CD14-positive monocyte (primary cell): ENCODE measurements around the gene PELO. TPM values are rescaled to one million over a fixed set of nuclear protein-coding genes. Genes with fewer than 3 reads are reported as not detected.

Source experiments
- DNase-seq, 3 donors: peaks; one replicate each; pipeline ENCODE4 v3.0.0-alpha.2; 2011 to 2022
- H2AFZ ChIP-seq: 2 replicates; pipeline ENCODE4 v1.6.0; 2012; ENCODE audit warnings: mild to moderate bottlenecking, low read depth, low read length, inconsistent platforms; ENCODE audit not compliant: insufficient read depth, poor library complexity, severe bottlenecking
- H3K27ac ChIP-seq, 2 donors: 1 replicate in 1 of 2; 2 replicates in 1 of 2; pipeline ENCODE4 v1.5.1; 2012 to 2013; ENCODE audit warnings: low read length in 2 of 2, control low read depth in 1 of 2, inconsistent platforms in 1 of 2, low read depth in 1 of 2, mild to moderate bottlenecking in 1 of 2
- H3K27me3 ChIP-seq, 2 donors: one replicate each; pipeline versions ENCODE4 v1.6.0 to v1.6.1; 2011 to 2013; ENCODE audit warnings: low read length in 2 of 2; ENCODE audit not compliant: control insufficient read depth in 2 of 2, insufficient read depth in 2 of 2
- H3K36me3 ChIP-seq, 2 donors: replicated peaks in 1 of 2; 1 replicate in 1 of 2; 2 replicates in 1 of 2; pipeline versions ENCODE4 v1.5.1 to v1.6.1; 2012 to 2013; ENCODE audit warnings: low read length in 2 of 2, control low read depth in 1 of 2, inconsistent platforms in 1 of 2, mild to moderate bottlenecking in 1 of 2; ENCODE audit not compliant: insufficient read depth in 2 of 2, control insufficient read depth in 1 of 2
- H3K4me1 ChIP-seq, 2 donors: 1 replicate in 1 of 2; 2 replicates in 1 of 2; pipeline versions ENCODE4 v1.5.1 to v1.6.1; 2012 to 2013; ENCODE audit warnings: low read length in 2 of 2, control low read depth in 1 of 2, inconsistent platforms in 1 of 2, mild to moderate bottlenecking in 1 of 2, moderate library complexity in 1 of 2; ENCODE audit not compliant: insufficient read depth in 2 of 2, control insufficient read depth in 1 of 2
- H3K4me2 ChIP-seq: replicated peaks from 2 replicates; pipeline ENCODE3; 2012; ENCODE audit warnings: low read length, moderate library complexity, mild to moderate bottlenecking; ENCODE audit not compliant: poor library complexity, severe bottlenecking; ENCODE audit errors: extremely low read depth
- H3K4me3 ChIP-seq, 3 experiments: fragments of 200-600 bp in 1 of 3; sonication (generic) in 1 of 3; replicated peaks in 1 of 3; 1 replicate in 2 of 3; 2 replicates in 1 of 3; pipeline ENCODE4 v1.5.1; 2011 to 2013; ENCODE audit warnings: low read length in 3 of 3, mild to moderate bottlenecking in 3 of 3, control low read depth in 2 of 3, low read depth in 2 of 3, inconsistent platforms in 1 of 3, moderate library complexity in 1 of 3
- H3K79me2 ChIP-seq: 2 replicates; pipeline ENCODE4 v1.6.0; 2012; ENCODE audit warnings: mild to moderate bottlenecking, control low read depth, inconsistent platforms, low read length, moderate library complexity; ENCODE audit not compliant: insufficient read depth
- H3K9ac ChIP-seq: 2 replicates; pipeline ENCODE4 v1.6.0; 2017; ENCODE audit warnings: low read length, mild to moderate bottlenecking; ENCODE audit not compliant: insufficient read depth, poor library complexity, severe bottlenecking
- H3K9me3 ChIP-seq, 2 donors: replicated peaks in 1 of 2; 1 replicate in 1 of 2; 2 replicates in 1 of 2; pipeline versions ENCODE4 v1.5.1 to v1.6.1; 2012 to 2013; ENCODE audit warnings: low read length in 2 of 2, control low read depth in 1 of 2; ENCODE audit not compliant: control insufficient read depth in 1 of 2, insufficient read depth in 1 of 2
- H4K20me1 ChIP-seq: 2 replicates; pipeline ENCODE4 v1.6.0; 2012; ENCODE audit warnings: mild to moderate bottlenecking, low read length, control low read depth, moderate library complexity; ENCODE audit not compliant: insufficient read depth
- H3K27ac Mint-ChIP-seq, 7 donors: one replicate each; pipeline ENCODE4 v1.8.0; 2020; ENCODE audit warnings: mild to moderate bottlenecking in 7 of 7, mixed read lengths in 7 of 7, moderate library complexity in 6 of 7, inconsistent platforms in 2 of 7
- H3K27me3 Mint-ChIP-seq, 3 donors: one replicate each; pipeline ENCODE4 v1.8.0; 2021 to 2022; ENCODE audit warnings: low read depth in 3 of 3, mild to moderate bottlenecking in 3 of 3, mixed read lengths in 3 of 3, moderate library complexity in 3 of 3, inconsistent platforms in 1 of 3
- H3K36me3 Mint-ChIP-seq, 2 donors: one replicate each; pipeline ENCODE4 v1.8.0; 2020; ENCODE audit warnings: mixed read lengths in 2 of 2, inconsistent platforms in 1 of 2, mild to moderate bottlenecking in 1 of 2
- H3K4me1 Mint-ChIP-seq: one replicate; pipeline ENCODE4 v1.8.0; 2020; ENCODE audit warnings: mild to moderate bottlenecking, mixed read lengths
- H3K4me3 Mint-ChIP-seq, 2 donors: one replicate each; pipeline ENCODE4 v1.8.0; 2020; ENCODE audit warnings: mild to moderate bottlenecking in 2 of 2, mixed read lengths in 2 of 2, moderate library complexity in 1 of 2
- H3K9me3 Mint-ChIP-seq, 7 donors: one replicate each; pipeline ENCODE4 v1.8.0; 2020 to 2022; ENCODE audit warnings: mixed read lengths in 7 of 7, mild to moderate bottlenecking in 6 of 7, moderate library complexity in 6 of 7, inconsistent platforms in 2 of 7
- CTCF ChIP-seq: fragments of 200-600 bp; IDR thresholded peaks from one replicate; pipeline ENCODE4 v1.8.0; 2022; ENCODE audit warnings: antibody characterized with exemption, mild to moderate bottlenecking
- WGBS: methylation state at CpG from one replicate; pipeline ENCODE4 v1.1.5; 2013; ENCODE audit warnings: missing lambda C conversion rate; ENCODE audit not compliant: insufficient coverage; 5-methylcytosine and 5-hydroxymethylcytosine counted together
- intact Hi-C, 2 donors: fragments of 100-400 bp; cut with micrococcal nuclease; formaldehyde crosslinking; loops; one replicate each; pipeline versions ENCODE4 v1.15.0 to v1.15.1; 2023
- polyA plus RNA-seq, 3 donors: library from polyadenylated mRNA; depleted of rRNA in 1 of 3; unstranded in 2 of 3; stranded (reverse) in 1 of 3; fragments of 300-500 nt in 2 of 3; fragments of >200 nt in 1 of 3; fragmentation: Illumina TruSeq in 2 of 3; gene quantifications; 1 replicate in 2 of 3; 2 replicates in 1 of 3; pipeline ENCODE4 v1.2.3, GENCODE V29; 2012 to 2021

PELO gene
- polyA plus RNA-seq, 3 donors = 1.8 to 4.4 (median 2.1) TPM

GRCh38 chr5:52740007-52740406 is 47.7 kb upstream of the PELO start:
- peaks cover 6 to 9% of the 10 kb centered on the region in 2 donors for H3K4me1 ChIP-seq
- no peaks in the 10 kb centered on the region for H3K36me3 ChIP-seq
- H3K9me3 ChIP-seq = no peaks in the 10 kb centered on the region
- no peaks in the 10 kb centered on the region for H4K20me1 ChIP-seq
- H3K27me3 Mint-ChIP-seq = no peaks in the 10 kb centered on the region
- no peaks in the 10 kb centered on the region for H3K27me3 ChIP-seq
- WGBS = no CpG with 5 or more reads among the region's 2 CpGs
- TF ChIP-seq CTCF = no peak
- H3K27ac ChIP-seq = no peak overlapping the region
- H3K36me3 Mint-ChIP-seq = no peaks in the 10 kb centered on the region
- H2AFZ ChIP-seq = no peak overlapping the region
- intact Hi-C loops = no loop called here
- H3K4me3 ChIP-seq = no peak overlapping the region
- no peak overlapping the region for H3K4me3 Mint-ChIP-seq
- no peak overlapping the region for H3K4me2 ChIP-seq
- H3K27ac Mint-ChIP-seq = no peak overlapping the region
- H3K4me1 Mint-ChIP-seq = peaks cover 10% of the 10 kb centered on the region
- H3K9me3 Mint-ChIP-seq = peaks cover 0 to 8% (median 0%) of the 10 kb centered on the region in 7 donors
- no peaks in the 10 kb centered on the region for H3K79me2 ChIP-seq
- DNase-seq = no peak
- H3K9ac ChIP-seq = no peak overlapping the region

GRCh38 chr5:52743012-52743411 is 44.7 kb upstream of the PELO start:
- WGBS = 60% methylated on average over 1 of the region's 2 CpGs
- no peaks in the 10 kb centered on the region for H3K36me3 ChIP-seq
- H3K4me3 ChIP-seq = no peak overlapping the region
- no peak overlapping the region for H2AFZ ChIP-seq
- no peaks in the 10 kb centered on the region for H3K27me3 ChIP-seq
- H3K27me3 Mint-ChIP-seq = peaks cover 0 to 3% (median 0%) of the 10 kb centered on the region in 3 donors
- H3K9ac ChIP-seq = no peak overlapping the region
- no peak for TF ChIP-seq CTCF
- peaks cover 10% of the 10 kb centered on the region for H3K4me1 Mint-ChIP-seq
- H3K27ac Mint-ChIP-seq = peak overlapping the region in 1 of 7 donors; percentile 48
- H3K9me3 ChIP-seq = no peaks in the 10 kb centered on the region
- H3K4me3 Mint-ChIP-seq = no peak overlapping the region
- no peak overlapping the region for H3K27ac ChIP-seq
- H3K79me2 ChIP-seq = no peaks in the 10 kb centered on the region
- intact Hi-C loops = no loop called here
- H3K4me2 ChIP-seq = no peak overlapping the region
- H3K36me3 Mint-ChIP-seq = no peaks in the 10 kb centered on the region
- peaks cover 0 to 1% (median 0%) of the 10 kb centered on the region in 7 donors for H3K9me3 Mint-ChIP-seq
- H4K20me1 ChIP-seq = no peaks in the 10 kb centered on the region
- H3K4me1 ChIP-seq = peaks cover 6 to 9% of the 10 kb centered on the region in 2 donors
- no peak for DNase-seq
